Mesenteric fat pad (tissue), 1 donor: ENCODE measurements around the gene AIMP2. TPM values are rescaled to one million over a fixed set of nuclear protein-coding genes. Genes with fewer than 3 reads are reported as not detected.
"Not testable (repeated sequence)": the region's sequence is repeated elsewhere in the genome, so short reads cannot be mapped to it uniquely, and the experiment has no call there.

ENCODE experiments used
- DNase-seq: peaks from one replicate; pipeline ENCODE4 v3.0.0-alpha.2; 2020; ENCODE audit warnings: low spot score
- total RNA-seq: library from RNA; stranded (reverse); fragmentation: NEBNext Ultra II Directional; extraction: Animal tissue kit (Norgen Biotek cat#: 25700); gene quantifications from one replicate; pipeline ENCODE4 v1.2.1, GENCODE V29; 2021
- donor health status: DM: yes; HTN: yes; CAD: no.

AIMP2 gene
- total RNA-seq, 1 donor from 2014 or later = 36.8 TPM

DNA sequence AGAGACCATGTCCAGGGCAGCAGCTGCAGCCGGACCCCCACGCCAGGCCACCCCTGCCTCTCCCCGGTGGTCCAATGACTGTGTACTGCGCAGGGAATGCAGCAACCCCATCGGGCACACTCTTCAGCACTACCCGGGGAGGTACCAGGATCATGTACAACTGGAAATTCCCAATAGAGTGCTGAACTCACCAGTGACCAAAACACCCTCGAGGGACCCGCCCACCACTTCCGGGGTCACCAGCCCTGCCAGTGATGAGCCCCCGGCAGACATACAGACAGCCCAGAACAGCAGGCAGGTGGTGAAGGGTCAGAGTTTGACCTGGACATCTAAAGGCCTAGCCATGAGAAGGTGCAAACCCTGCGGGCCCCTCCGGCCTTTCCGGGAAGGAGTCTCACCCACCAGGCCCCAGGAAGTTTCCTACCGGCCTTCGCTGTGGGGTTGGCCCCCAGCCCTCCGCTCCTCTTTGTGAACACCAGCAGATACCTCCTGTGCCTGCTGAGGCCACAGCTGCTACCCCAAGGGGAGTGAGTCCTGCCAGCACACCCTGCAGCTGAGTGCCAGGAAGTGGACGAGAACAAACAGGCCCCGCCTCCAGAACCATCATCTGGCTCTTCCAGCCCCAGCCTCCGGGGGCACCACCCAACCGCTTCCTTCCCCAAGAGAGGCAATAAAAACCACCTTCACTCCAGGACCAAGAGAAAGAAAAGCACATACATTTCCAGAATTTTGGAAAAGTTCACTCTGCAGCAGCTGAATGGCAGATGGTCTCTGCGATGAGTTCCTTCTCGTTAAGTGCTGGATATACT lies 17.1 kb downstream of the AIMP2 start:
- peak; percentile 71 for DNase-seq

DNA sequence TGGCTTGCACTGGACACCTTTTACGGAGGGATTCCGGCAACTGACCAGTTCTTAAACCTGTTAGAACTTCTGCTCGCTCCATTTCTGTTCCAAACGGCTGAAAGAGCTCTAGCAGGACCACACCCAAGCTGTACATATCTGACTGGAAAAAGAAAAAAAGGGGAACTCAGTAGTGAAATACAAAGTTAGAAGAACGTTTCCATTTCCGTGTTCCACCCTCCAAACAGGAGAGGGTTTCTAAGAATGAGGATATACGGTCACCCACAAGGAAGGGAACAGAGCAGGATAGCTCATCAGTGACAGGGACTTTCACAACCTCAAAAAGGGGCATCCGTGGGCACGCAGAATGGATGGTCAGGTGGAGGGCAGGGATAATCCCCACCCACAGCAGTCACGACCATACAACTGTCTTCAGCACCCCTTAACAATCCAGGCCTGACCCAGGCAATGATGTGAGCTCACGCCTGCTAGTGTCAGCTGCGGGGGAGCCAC lies 17.8 kb downstream of the AIMP2 start:
- DNase-seq = no peak

DNA sequence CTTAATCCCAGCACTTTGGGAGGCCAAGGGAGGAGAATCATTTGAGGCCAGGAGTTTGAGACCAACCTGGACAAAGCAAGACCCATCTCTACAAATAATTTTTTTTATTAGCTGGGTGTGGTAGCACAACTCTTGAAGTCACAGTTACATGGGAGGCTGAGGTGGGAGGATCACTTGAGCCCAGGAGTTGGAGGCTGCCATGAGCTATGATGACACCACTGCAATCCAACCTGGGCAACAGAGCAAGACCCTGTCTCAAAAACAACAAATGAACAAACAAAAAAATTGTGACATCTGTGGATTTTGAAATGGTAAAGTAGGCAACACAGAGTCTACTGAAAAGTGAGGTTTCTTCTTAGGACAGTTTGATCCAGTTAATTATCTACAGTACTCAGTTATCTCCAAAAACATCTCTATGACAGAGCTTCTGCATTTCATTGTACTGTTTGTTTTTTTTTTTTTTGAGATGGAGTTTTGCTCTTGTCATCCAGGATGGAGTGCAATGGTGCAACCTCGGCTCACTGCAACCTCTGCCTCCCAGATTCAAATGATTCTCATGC lies 18.8 kb downstream of the AIMP2 start:
- peak; percentile 16 for DNase-seq

DNA sequence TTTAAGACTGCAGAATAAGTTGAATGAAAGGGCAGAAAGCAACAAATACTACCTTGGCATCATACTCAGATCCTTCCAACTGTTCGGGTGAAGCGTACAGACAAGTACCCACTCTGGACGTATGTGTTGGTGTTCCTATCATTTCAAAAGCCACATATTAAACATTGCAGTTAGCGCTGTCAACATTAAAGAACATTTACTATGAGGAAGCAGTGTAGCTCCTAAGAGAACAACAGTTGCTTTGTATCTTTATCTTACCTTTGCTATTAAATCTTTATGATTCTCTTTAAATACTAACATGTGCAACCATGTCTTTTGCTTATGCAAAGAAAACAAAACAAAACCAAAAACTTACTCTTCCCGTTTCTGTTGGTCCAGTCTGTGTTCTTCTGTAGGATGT lies 19.5 kb downstream of the AIMP2 start:
- no peak for DNase-seq

DNA sequence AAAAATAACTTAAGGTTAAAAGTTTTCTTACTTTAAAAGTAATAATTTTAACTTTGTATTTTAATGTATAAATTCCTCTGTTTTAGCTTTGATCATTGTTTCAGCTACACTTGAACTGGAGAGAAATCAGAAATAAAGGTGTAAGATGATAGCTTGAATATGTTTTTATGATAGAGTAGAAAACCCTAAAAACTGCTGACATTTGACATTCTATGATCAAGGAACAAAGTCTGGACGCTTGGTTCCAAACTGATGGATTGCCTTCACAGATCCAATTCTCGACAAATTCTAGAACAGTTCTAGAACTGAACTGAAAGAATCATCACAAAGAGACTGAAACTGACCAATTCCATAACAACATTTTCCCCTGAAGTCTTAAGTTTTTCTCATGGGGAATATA lies 21.9 kb downstream of the AIMP2 start, which contains the start of gene ANKRD61:
Gene ANKRD61, plus strand, starts transcription at position 389 of the 400 bp plus-strand sequence. Its CDS starts 0 bp downstream, at position 389.
- DNase-seq = no peak

DNA sequence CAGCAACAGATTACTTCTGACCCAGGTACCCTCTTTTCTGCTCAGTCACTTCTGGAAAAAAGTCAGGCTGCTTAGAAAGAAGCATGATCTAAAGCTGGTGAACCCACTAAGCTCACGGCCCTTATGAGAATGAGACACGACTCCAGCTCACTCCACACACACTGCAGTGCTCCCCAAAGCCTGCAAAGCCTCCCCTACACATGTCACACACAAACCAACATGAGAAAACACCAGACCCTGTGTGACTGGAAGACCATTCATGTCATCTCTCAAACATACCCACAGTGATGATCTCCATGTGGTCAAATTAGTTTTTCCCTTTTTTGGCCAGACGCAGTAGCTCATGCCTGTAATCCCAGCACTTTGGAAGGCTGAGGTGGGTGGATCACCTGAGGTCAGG lies 22.5 kb downstream of the AIMP2 start:
- DNase-seq = no peak

DNA sequence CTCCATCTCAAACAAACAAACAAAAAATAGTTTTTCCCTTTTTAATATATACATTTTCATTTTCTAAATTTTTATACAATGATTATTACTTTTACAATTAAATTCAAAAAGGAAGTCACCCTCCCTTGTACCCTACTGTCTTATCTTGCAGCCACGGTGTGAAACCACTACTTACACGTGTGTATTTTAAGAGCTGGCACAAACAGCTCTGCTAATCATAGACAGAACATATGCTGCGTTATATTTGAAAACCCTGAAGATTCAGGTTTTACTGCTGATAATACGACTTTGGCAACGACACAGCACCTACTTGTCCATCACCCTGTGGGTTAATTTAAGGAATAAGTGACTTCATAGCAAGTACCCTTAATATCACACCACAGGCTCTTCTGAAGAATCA lies 23.1 kb downstream of the AIMP2 start:
- no peak for DNase-seq

DNA sequence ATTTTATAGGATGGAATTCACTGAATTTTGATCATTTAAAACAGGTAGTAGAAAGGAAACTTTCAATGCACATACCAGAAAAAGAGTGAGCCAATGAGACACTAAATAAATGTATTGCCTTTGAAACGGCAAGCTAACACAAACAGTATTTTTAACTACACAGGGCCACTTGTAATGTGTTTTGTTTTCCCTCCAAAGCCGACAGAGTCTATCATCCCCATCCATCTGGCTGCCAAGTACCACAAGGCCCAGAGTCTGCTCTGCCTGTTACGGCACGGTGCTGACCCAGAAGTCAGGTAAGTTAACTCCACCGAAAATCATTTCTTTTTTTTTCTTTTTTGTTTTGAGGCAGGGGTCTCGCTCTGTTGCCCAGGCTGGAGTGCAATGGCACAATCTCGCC lies 23.6 kb downstream of the AIMP2 start:
- DNase-seq = no peak

DNA sequence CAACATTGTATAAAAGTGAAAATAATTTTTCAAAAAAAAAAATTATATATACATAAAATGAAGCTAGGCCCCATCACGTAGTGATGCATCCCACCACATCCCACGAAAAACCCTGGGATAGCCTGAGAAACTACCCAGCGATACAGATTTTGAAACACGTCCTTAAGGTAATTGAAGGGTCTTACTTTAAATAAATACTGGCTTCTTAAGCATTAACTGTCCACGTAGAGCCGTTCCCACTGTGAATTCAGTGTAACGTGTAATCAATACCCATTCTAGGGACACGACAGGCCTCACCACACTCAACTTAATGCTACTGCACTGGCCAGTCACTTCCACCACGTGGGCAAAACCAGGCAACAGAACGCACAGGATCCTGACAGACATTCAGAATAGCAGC lies 26.1 kb downstream of the AIMP2 start:
- DNase-seq = no peak

DNA sequence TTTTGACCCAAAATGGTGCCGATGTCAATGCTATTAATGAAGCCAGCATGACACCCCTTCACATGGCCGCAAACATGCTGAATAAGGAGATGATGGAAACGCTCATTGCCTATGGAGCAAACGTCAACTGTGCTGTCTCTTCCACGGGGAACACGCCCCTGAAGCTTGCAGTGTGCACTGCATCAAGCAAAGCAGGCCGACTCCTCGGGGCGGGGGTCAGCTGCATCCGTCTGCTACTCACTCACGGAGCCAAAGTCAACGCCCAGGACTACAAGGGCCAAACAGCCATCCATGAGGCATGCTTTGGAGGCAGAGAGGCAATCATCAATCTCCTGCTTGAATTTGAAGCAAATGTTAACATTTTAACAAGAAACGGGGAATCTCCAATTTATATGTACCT lies 26.6 kb downstream of the AIMP2 start:
- no peak for DNase-seq

DNA sequence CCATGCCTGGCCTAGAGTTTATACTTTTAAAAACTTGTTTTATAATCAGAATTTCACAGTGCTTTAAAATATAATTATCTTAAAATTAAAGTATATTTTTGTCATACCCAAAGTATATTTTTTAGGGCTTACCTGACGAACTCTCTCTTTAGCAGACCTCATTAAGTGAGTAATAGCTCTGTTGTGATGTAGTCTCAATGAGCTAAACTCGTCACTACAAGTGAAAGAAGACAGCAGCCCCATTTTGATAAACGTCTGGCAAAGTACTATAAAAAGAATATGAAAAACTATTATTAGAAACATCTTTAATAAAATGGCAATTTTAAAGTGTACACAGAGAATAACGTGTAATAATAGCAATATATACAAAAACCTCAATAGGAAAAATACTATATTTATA lies 40.7 kb downstream of the AIMP2 start:
- no peak for DNase-seq

DNA sequence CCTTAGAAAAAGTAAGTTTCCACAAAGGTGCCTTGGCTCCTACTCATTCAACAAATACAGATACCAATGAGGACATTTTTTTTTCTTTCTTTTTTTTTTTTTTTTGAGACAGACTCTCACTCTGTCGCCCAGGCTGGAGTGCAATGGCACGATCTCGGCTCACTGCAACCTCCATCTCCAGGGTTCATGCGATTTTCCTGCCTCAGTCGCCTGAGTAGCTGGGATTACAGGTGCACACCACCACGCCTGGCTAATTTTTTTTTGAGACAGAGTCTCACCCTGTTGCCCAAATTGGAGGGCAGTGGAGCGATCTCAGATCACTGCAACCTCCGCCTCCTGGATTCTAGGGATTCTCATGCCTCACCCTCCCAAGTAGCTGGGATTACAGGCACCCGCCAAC lies 42.1 kb downstream of the AIMP2 start:
- not testable (repeated sequence) for DNase-seq

DNA sequence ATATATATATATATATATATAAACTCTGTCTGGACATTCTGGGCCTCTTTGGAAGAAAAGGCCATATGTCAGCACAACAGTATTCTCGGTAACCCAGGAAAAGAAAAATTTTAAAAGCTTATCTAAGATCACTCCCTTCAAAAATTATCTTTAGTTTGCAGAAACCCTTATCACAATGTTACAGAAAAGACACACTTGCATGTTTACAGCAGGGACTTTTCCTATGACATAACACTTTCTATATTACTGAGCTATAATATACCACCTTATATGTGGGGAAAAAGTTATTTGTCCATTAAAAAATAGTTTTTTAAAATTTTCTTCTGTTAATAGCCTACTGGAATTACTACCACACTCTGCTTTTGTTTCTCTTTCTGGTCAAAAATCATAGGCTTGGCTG lies 47.5 kb downstream of the AIMP2 start:
- no peak for DNase-seq

DNA sequence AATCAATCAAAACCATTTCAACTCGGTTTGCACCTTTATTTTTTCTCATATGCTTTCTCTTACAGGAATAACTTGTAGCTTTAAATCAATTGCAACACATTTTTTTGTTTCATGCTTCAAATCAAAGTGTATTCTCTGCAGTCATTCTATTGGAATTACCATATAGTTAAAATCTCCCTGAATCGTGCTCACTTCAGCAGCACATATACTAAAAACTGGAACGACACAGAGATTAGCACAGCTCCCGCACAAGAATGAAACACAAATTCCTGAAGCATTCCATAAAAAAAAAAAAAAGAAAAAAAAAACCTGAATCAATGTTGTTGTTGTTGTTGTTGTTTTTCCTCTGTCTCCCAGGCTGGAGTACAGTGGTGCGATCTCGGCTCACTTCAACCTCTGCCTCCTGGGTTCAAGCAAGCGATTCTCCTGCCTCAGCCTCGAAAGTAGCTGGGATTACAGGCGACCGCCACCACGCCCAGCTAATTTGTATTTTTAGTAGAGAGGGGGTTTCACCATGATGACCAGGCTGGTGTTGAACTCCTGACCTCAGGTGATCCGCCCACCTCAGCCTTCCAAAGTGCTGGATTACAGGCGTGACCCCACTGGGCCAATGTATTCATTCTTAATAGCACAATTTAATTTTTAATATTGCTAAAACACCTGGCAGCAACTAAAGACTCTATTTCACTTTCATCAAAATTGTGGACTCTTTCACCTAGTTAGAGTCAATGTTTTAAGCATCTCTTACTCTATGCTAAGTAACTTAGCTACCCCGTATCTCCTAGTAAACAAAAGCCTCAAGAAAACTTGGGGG lies 48.5 kb downstream of the AIMP2 start:
- DNase-seq = no peak

DNA sequence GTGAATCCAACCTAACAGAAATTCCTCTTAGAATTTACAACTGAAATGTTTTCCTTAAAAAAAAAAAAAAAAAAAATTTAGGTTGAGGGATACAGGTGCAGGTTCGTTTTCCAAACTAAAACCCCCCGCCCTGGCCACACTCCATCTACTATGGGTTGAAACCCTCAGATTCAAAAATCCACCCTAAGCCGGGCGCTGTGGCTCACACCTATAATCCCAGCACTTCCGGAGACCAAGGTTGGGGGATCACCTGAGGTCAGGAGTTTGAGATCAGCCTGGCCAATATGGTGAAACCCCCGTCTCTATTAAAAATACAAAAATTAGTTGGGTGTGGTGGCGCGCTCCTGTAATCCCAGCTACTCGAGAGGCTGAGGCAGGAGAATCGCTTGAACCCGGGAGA lies 50.9 kb downstream of the AIMP2 start:
- not testable (repeated sequence) for DNase-seq

DNA sequence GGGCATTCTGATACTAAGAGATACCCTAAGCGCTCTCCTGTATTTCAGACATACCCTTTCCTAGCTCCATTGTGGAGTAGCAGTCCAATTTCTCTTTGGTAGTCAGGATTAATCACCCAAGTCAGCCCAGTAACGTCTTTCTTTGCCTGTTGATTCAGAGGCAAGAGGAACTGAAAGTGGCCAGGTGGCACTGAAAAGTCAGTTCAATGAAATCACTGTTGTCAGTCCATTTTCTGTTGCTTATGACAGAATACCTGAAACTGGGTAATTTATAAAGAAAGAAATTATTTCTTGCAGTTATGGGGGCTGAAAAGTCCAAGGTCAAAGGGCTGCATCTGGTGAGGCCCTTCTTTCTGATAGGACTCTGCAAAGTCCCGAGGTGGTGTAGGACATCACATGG lies 62.3 kb downstream of the AIMP2 start:
- DNase-seq = no peak

Other genes with a start within 250 kb of the AIMP2 start
- 33.8 TPM for gene RNF216, start 227.6 kb upstream of the AIMP2 start, total RNA-seq
- not detected for gene OCM, start 128.5 kb upstream of the AIMP2 start, total RNA-seq
- gene CCZ1, start 110.5 kb upstream of the AIMP2 start, total RNA-seq = 79.5 TPM
- not detected for gene RSPH10B, start 38.6 kb upstream of the AIMP2 start, total RNA-seq
- 11.0 TPM for gene PMS2, start 223 bp upstream of the AIMP2 start, total RNA-seq
- gene ANKRD61, start 22.1 kb downstream of the AIMP2 start, total RNA-seq = 0.45 TPM
- gene EIF2AK1, start 49.9 kb downstream of the AIMP2 start, total RNA-seq = 57.9 TPM
- 9.6 TPM for gene USP42, start 95.7 kb downstream of the AIMP2 start, total RNA-seq